ENCODE data around the gene NPVF.

DNA sequence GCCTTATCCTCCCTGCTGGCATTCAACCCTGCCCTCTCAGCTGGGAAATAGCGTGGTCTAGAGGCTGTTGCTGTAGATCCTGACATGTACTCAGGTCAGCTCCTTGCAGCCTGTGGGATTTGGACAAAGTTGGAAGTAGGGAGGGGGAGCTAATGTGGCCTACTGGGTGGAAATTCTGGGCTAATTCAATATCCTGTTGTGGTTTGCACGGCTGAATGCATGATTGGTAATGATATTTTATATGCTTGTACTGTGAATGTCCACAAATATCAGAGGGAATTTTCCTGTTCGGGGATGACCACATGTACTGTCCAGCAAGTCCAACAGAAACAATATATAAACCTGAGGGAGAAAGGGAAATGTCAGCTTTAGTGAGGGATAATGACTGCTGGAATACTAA lies 22.1 kb upstream of the NPVF start:
- TF ChIP-seq CTCF (IDR thresholded peaks at IDR 0.05) = no peak
- no peak for TF ChIP-seq ZFX (IDR thresholded peaks at IDR 0.05; ENCODE audit: borderline replicate concordance)
